Fibroblast of lung (primary cell): ENCODE results near the gene LOXL4.

ENCODE experiments used
- CTCF ChIP-seq, 2 donors: IDR thresholded peaks in 1 of 2; conservative IDR thresholded peaks in 1 of 2; 1 replicate in 1 of 2; 2 replicates in 1 of 2; pipeline ENCODE4 v1.5.1; 2011 to 2012; ENCODE audit warnings: low read length in 2 of 2, control low read depth in 1 of 2, inconsistent platforms in 1 of 2, low read depth in 1 of 2, mild to moderate bottlenecking in 1 of 2
- EZH2 ChIP-seq: IDR thresholded peaks from 2 replicates; pipeline ENCODE4 v1.5.1; 2012; ENCODE audit warnings: low read length, control low read depth, mild to moderate bottlenecking; ENCODE audit errors: missing control alignments

GRCh38 chr10:98309366-98310355 lies 41.7 kb upstream of the LOXL4 start:
- TF ChIP-seq EZH2 (no peak), CTCF (conservative IDR thresholded peaks at IDR 0.05 in 1 of 2, IDR thresholded peaks at IDR 0.05 in 1 of 2; ENCODE audit: low read depth in 1 of 2, low read length in 2 of 2) (peak; percentile 55 to 93)
